Suprapubic skin (tissue), 4 donors: ENCODE measurements around the gene IL6ST. TPM values are rescaled to one million over a fixed set of nuclear protein-coding genes. Genes with fewer than 3 reads are reported as not detected.

Experiments
- DNase-seq, 2 donors: peaks; one replicate each; pipeline ENCODE4 v3.0.0-alpha.2; 2019; ENCODE audit warnings: low spot score in 2 of 2
- H3K27ac ChIP-seq: fragments of 200-600 bp; sonication (generic); one replicate; pipeline ENCODE4 v1.5.1; 2019
- H3K27me3 ChIP-seq: fragments of 200-600 bp; sonication (generic); one replicate; pipeline ENCODE4 v1.5.1; 2019
- H3K36me3 ChIP-seq: fragments of 200-600 bp; sonication (generic); one replicate; pipeline ENCODE4 v1.5.1; 2019
- H3K4me1 ChIP-seq: fragments of 200-600 bp; sonication (generic); one replicate; pipeline ENCODE4 v1.5.1; 2019
- H3K4me3 ChIP-seq: fragments of 200-600 bp; sonication (generic); one replicate; pipeline ENCODE4 v1.5.1; 2019; ENCODE audit warnings: mild to moderate bottlenecking
- H3K9me3 ChIP-seq: fragments of 200-600 bp; sonication (generic); one replicate; pipeline ENCODE4 v1.5.1; 2019
- EP300 ChIP-seq: sonication (generic); formaldehyde crosslinking; IDR thresholded peaks from one replicate; pipeline ENCODE4 v1.6.1; 2017; ENCODE audit warnings: antibody characterized with exemption
- POLR2A ChIP-seq, 2 donors: fragments of 450-650 bp; IDR thresholded peaks; one replicate each; pipeline ENCODE4 v1.6.1; 2017; ENCODE audit warnings: antibody characterized with exemption in 2 of 2, mild to moderate bottlenecking in 2 of 2, moderate library complexity in 2 of 2
- POLR2AphosphoS5 ChIP-seq, 3 donors: sonication (generic); formaldehyde crosslinking; IDR thresholded peaks; one replicate each; pipeline ENCODE4 v1.6.1; 2017; ENCODE audit warnings: antibody characterized with exemption in 3 of 3
- WGBS: methylation state at CpG from one replicate; pipeline ENCODE4 v1.1.5; 2018; 5-methylcytosine and 5-hydroxymethylcytosine counted together
- total RNA-seq, 4 donors: library from RNA; depleted of rRNA; stranded (reverse); fragments of >200 nt; gene quantifications; one replicate each; pipeline ENCODE4 v1.1.0, GENCODE V29; 2016
- TF ChIP-seq, protein P1 (sequence below), 2 donors: fragments of 200-600 bp in 1 of 2; fragments of 450-650 bp in 1 of 2; sonication (generic) in 1 of 2; IDR thresholded peaks; one replicate each; pipeline ENCODE4 v1.5.1; 2016 to 2019; ENCODE audit warnings: antibody characterized with exemption in 2 of 2, mild to moderate bottlenecking in 1 of 2, moderate library complexity in 1 of 2

Gene IL6ST
- total RNA-seq, 4 donors from 2014 or later = 47.0 to 110 (median 87.5) TPM

DNA sequence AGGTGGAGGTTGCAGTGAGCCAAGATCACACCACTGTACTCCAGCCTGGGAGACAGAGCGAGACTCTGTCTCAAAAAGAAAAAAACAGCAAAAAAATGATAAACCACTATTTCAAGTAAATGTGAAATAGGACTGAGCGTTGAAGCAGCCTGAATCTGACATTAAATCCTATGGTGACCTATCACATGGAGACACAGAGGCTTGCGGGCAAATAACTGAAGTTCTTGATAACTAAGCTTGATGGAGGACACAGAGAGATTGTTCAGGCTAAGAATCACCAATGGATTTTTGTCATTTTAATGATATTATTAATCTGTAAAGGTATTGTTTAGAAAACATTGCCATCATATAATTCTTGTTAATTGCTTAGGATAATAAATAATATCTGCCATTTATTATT lies 15.7 kb upstream of the IL6ST start:
- no peak for DNase-seq
- Histone ChIP-seq H3K27ac (no peak overlapping the region), H3K9me3 (no peaks in the 10 kb centered on the region), H3K4me3 (no peak overlapping the region), H3K36me3 (no peaks in the 10 kb centered on the region), H3K27me3 (no peaks in the 10 kb centered on the region), H3K4me1 (no peaks in the 10 kb centered on the region)
- 97% methylated on average over 3 of the region's 3 CpGs for WGBS
- TF ChIP-seq POLR2A (IDR thresholded peaks at IDR 0.05) (no peak), POLR2AphosphoS5 (IDR thresholded peaks at IDR 0.05) (no peak), EP300 (no peak)
- TF ChIP-seq, protein P1, sequence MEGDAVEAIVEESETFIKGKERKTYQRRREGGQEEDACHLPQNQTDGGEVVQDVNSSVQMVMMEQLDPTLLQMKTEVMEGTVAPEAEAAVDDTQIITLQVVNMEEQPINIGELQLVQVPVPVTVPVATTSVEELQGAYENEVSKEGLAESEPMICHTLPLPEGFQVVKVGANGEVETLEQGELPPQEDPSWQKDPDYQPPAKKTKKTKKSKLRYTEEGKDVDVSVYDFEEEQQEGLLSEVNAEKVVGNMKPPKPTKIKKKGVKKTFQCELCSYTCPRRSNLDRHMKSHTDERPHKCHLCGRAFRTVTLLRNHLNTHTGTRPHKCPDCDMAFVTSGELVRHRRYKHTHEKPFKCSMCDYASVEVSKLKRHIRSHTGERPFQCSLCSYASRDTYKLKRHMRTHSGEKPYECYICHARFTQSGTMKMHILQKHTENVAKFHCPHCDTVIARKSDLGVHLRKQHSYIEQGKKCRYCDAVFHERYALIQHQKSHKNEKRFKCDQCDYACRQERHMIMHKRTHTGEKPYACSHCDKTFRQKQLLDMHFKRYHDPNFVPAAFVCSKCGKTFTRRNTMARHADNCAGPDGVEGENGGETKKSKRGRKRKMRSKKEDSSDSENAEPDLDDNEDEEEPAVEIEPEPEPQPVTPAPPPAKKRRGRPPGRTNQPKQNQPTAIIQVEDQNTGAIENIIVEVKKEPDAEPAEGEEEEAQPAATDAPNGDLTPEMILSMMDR (IDR thresholded peaks at IDR 0.05) = no peak

DNA sequence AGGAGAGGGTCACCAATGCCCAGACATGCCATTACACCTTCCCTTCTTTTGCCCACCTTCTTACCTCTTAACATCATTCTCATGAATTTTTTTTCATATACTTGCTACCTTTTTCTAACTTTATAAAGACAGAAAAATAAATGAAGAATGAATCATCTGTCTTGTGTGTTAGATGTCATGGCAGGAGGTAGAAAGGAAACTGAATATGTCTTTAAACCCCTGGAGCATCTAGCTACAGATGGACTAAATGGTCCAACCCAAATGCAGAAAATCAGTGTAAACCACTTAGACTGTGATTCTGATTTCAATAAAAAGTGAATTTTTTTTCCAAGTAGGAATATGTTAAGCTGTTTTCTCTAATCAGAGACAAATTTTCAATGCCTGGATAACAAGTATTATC lies 11.8 kb upstream of the IL6ST start:
- no peaks in the 10 kb centered on the region for H3K27me3 ChIP-seq
- TF ChIP-seq EP300 (no peak), POLR2A (IDR thresholded peaks at IDR 0.05) (no peak), POLR2AphosphoS5 (IDR thresholded peaks at IDR 0.05) (no peak)
- TF ChIP-seq, protein P1 (IDR thresholded peaks at IDR 0.05) = no peak
- peaks cover 9% of the 10 kb centered on the region for H3K4me1 ChIP-seq
- no peaks in the 10 kb centered on the region for H3K36me3 ChIP-seq
- H3K4me3 ChIP-seq = no peak overlapping the region
- DNase-seq = no peak
- peaks cover 3% of the 10 kb centered on the region for H3K9me3 ChIP-seq
- no peak overlapping the region for H3K27ac ChIP-seq

DNA sequence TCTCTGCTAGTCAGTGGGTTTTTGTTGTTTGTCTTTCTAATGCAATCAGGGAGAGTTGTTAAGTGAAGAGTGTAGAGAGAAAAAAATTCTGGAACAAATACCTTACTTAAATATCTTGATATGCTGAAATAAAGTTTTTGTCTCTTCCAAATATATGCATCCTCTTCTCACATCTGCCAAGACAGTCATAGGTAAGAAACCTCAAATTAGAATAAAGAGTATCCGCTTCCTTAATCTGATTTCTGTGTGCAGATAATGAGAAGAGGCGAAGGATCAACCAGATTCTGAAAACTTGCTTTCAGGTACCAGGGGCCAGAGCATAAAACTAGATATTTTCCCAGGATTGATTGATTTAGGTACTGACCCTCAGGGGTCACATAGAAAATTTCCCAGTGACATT lies 11.3 kb upstream of the IL6ST start:
- TF ChIP-seq EP300 (no peak), POLR2AphosphoS5 (IDR thresholded peaks at IDR 0.05) (no peak), POLR2A (IDR thresholded peaks at IDR 0.05) (no peak)
- TF ChIP-seq, protein P1 (IDR thresholded peaks at IDR 0.05) = no peak
- H3K9me3 ChIP-seq = peaks cover 3% of the 10 kb centered on the region
- 88% methylated on average over 2 of the region's 2 CpGs for WGBS
- H3K27me3 ChIP-seq = no peaks in the 10 kb centered on the region
- no peaks in the 10 kb centered on the region for H3K36me3 ChIP-seq
- no peak for DNase-seq
- no peak overlapping the region for H3K4me3 ChIP-seq
- peaks cover 9% of the 10 kb centered on the region for H3K4me1 ChIP-seq
- no peak overlapping the region for H3K27ac ChIP-seq

DNA sequence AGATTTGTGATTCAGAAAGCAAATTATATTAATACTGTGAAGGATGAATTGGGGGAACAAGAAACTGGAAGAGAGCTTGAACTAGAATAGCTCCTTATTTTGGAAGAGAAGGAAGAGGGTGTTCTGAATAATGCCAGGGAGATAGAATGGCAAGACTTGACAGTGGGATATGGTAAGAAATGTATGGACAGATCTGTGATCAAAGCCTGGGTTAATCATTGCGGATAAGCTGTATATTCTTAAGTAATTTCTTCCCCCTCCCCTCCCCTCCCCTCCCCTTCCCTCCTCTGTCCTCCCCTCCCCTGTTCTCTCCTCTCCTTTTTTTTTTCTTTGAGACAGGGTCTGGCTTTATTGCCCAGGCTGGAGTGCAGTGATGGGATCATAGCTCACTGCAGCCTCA lies 10.1 kb upstream of the IL6ST start:
- H3K27me3 ChIP-seq = no peaks in the 10 kb centered on the region
- no peak overlapping the region for H3K27ac ChIP-seq
- peaks cover 9% of the 10 kb centered on the region for H3K4me1 ChIP-seq
- peaks cover 3% of the 10 kb centered on the region for H3K9me3 ChIP-seq
- H3K4me3 ChIP-seq = no peak overlapping the region
- TF ChIP-seq, protein P1 (IDR thresholded peaks at IDR 0.05) = no peak
- TF ChIP-seq EP300 (no peak), POLR2A (IDR thresholded peaks at IDR 0.05) (no peak)
- WGBS = 93% methylated on average over 1 of the region's 1 CpG
- DNase-seq = no peak
- H3K36me3 ChIP-seq = no peaks in the 10 kb centered on the region

DNA sequence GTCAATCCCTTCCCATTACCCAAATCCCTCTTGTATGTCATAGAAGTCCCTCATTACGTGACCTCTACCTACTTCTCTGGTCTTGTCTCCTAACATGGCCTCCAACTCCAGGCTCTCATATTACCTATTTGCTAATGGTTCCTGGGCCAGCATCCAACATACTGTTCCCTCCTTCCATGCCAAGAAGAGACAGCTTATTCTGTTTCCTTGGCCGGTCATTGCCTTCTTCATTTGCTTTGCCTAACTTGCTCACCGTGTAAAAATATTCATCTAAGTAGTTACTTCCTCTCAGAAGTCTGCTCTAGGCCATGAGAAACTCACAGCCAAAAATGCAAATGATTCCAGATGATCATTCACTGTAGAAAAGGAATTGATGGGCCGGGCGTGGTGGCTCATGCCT lies 8.9 kb upstream of the IL6ST start:
- H3K36me3 ChIP-seq = no peaks in the 10 kb centered on the region
- H3K9me3 ChIP-seq = peaks cover 3% of the 10 kb centered on the region
- no peak for DNase-seq
- WGBS = 34% methylated on average over 5 of the region's 5 CpGs
- no peak overlapping the region for H3K4me3 ChIP-seq
- H3K27ac ChIP-seq = peak overlapping the region; percentile 20
- TF ChIP-seq POLR2A (IDR thresholded peaks at IDR 0.05) (no peak), EP300 (no peak), POLR2AphosphoS5 (IDR thresholded peaks at IDR 0.05) (no peak)
- TF ChIP-seq, protein P1 (IDR thresholded peaks at IDR 0.05) = no peak
- H3K4me1 ChIP-seq = peaks cover 9% of the 10 kb centered on the region
- H3K27me3 ChIP-seq = no peaks in the 10 kb centered on the region
